Measurements from ENCODE around the gene NHLRC4. TPM values are rescaled to one million over a fixed set of nuclear protein-coding genes. Genes with fewer than 3 reads are reported as not detected.

The NHLRC4 gene
- total and polyA plus RNA-seq, 8 donors, result 0.35 to 1.4 (median 0.92) TPM; not detected in 3

DNA sequence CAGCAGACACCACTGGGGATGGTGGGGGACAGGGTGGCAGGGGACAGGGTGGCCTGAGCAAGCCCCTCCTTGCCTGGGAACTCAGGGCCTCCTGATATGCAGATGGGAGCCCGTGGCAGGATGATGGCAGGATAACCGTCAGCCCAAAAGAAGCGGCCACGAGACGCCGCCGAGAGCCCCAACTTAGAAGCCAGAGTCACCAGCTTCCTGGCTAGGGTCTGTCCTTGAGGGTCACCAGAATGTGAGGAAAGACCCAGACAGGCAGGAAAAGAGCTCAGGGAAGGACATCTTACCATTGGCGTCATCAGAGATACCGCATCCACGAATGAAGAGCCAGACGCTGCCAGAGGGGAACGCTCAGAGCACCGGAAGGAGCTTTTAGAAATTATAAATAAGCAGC, 42.5 kb downstream of the NHLRC4 start:
- TF ChIP-seq POLR2AphosphoS5 (IDR thresholded peaks at IDR 0.05), result no peak
- TF ChIP-seq, protein P1, sequence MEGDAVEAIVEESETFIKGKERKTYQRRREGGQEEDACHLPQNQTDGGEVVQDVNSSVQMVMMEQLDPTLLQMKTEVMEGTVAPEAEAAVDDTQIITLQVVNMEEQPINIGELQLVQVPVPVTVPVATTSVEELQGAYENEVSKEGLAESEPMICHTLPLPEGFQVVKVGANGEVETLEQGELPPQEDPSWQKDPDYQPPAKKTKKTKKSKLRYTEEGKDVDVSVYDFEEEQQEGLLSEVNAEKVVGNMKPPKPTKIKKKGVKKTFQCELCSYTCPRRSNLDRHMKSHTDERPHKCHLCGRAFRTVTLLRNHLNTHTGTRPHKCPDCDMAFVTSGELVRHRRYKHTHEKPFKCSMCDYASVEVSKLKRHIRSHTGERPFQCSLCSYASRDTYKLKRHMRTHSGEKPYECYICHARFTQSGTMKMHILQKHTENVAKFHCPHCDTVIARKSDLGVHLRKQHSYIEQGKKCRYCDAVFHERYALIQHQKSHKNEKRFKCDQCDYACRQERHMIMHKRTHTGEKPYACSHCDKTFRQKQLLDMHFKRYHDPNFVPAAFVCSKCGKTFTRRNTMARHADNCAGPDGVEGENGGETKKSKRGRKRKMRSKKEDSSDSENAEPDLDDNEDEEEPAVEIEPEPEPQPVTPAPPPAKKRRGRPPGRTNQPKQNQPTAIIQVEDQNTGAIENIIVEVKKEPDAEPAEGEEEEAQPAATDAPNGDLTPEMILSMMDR (IDR thresholded peaks at IDR 0.05), result no peak
- no peak for TF ChIP-seq POLR2A (IDR thresholded peaks at IDR 0.05)
- no peak for TF ChIP-seq EP300 (IDR thresholded peaks at IDR 0.05)
- DNase-seq, result no peak
- 88 to 93% (median 92%) methylated on average over 13 of the region's 13 CpGs for WGBS, 5 donors
- Histone ChIP-seq H3K27me3 (no peaks in the 10 kb centered on the region), H3K4me1 (peaks cover 0 to 32% (median 22%) of the 10 kb centered on the region in 4 donors), H3K27ac (no peak overlapping the region), H3K36me3 (peaks cover 0 to 10% (median 3%) of the 10 kb centered on the region in 4 donors), H3K4me3 (no peak overlapping the region), H3K9me3 (peaks cover 0 to 5% (median 0%) of the 10 kb centered on the region in 4 donors)
- intact Hi-C loops (cut with DNase I; ENCODE audit: low total_unique reads), result no loop called here

DNA sequence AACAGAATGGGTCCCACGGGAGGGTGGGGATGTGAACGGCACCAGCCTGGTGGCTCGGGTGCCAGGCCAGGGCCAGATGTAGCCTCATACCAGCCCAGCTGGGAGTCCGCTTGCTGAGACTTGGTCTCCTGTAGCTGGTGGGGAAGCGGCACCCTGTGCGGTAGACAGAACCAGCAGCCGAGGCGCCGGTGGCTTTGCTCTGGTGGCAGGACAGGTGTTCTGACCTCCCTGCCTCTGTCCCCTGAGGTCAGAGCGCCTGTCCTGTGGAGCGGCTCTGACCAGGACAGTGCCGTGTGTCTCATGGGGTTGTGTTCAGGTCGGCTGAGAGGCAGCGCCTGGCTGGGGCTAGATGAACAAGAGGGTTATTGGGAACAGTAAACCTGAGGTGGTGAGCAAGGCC, 43.2 kb downstream of the NHLRC4 start:
- H3K9me3 ChIP-seq, result peaks cover 0 to 4% (median 0%) of the 10 kb centered on the region in 4 donors
- intact Hi-C loops (cut with DNase I; ENCODE audit: low total_unique reads), result no loop called here
- peaks cover 0 to 32% (median 22%) of the 10 kb centered on the region in 4 donors for H3K4me1 ChIP-seq
- whole genome bisulfite sequencing, 5 donors, result 88 to 93% (median 90%) methylated on average over 8 to 14 of the region's 14 CpGs
- H3K4me3 ChIP-seq, result no peak overlapping the region
- peak overlapping the region in 3 of 5 donors; percentile 0 to 16 (median 5) for H3K27ac ChIP-seq
- peaks cover 0 to 14% (median 3%) of the 10 kb centered on the region in 4 donors for H3K36me3 ChIP-seq
- TF ChIP-seq POLR2A (IDR thresholded peaks at IDR 0.05) (no peak), EP300 (IDR thresholded peaks at IDR 0.05) (no peak), POLR2AphosphoS5 (IDR thresholded peaks at IDR 0.05) (no peak)
- TF ChIP-seq, protein P1 (IDR thresholded peaks at IDR 0.05), result no peak
- no peak for DNase-seq
- H3K27me3 ChIP-seq, result no peaks in the 10 kb centered on the region

DNA sequence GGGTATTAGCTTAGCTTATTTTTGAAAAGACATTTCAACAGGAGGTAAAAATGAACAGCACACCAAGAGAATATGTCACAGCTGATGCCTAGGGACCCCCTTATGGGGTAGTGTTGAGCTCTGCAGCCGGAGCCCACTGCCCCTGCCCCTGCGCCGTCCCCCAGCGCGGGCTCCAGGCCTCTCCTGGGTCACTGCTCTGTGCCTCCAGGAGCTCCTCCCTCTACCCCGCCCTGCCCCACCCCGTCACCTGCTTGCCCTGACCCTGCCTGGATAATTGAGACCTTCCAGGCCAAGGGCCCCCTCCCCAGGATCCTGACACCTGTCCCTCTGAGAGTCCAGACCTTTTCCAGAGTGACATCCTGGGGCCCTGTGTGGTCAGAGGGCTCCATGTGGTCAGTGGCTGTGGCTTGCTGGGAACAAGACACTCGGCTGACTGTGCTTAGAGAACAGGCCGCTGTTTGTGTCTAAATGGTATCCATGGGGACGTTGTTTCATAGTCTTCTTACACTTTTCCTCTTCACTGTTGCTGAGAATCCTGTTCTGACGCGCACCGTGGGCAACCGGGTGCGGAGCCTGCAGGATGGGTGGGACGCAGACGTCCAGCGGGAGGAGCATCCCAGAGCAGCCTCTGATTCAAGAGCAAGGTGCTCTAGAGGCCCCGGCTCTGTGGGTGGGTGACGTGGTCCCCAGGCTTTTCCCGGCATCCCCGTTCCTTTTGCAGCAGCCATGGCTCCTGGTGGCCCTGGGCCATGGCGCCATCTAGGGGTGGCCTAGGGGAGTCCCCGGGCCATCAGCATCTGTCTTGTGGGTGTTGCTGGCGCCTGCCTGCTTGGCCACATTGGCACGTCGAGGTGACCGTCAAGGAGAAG, 43.9 kb downstream of the NHLRC4 start:
- intact Hi-C loops (cut with DNase I; ENCODE audit: low total_unique reads), result no loop called here
- TF ChIP-seq EP300 (IDR thresholded peaks at IDR 0.05) (no peak), POLR2AphosphoS5 (IDR thresholded peaks at IDR 0.05) (peak in 1 of 3 donors; percentile 43), POLR2A (IDR thresholded peaks at IDR 0.05) (no peak)
- TF ChIP-seq, protein P1 (IDR thresholded peaks at IDR 0.05), result peak in 5 of 7 experiments; percentile 59 to 80 (median 76)
- peak; percentile 73 to 77 for DNase-seq
- 39 to 61% (median 52%) methylated on average over 5 to 28 of the region's 28 CpGs for WGBS, 5 donors
- Histone ChIP-seq H3K27me3 (no peaks in the 10 kb centered on the region), H3K4me1 (peaks cover 0 to 32% (median 22%) of the 10 kb centered on the region in 4 donors), H3K9me3 (no peaks in the 10 kb centered on the region), H3K27ac (peak overlapping the region in 2 of 5 donors; percentile 0 to 16), H3K36me3 (peaks cover 0 to 14% (median 3%) of the 10 kb centered on the region in 4 donors), H3K4me3 (no peak overlapping the region)

DNA sequence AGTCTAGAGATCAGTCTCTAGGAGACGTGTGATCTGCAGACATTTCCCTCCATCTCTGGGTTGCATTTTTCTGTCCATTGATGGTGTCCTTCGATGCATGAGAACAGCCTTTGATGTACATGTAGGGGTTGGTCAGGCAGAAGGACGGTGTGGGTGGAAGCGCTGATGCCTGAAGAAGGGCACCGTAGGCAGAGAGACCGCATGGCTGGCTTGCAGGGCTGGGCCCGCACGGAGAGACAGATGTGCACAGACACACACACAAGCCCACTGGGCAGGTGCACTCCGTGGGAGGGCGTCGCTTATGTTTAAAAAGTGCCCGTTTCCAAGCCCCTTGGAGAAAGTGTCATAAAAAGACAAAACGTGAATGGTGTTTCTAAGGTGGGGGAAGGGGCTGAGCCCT, 48.3 kb downstream of the NHLRC4 start:
- DNase-seq, result no peak
- H3K4me3 ChIP-seq, result no peak overlapping the region
- peaks cover 0 to 21% (median 18%) of the 10 kb centered on the region in 4 donors for H3K4me1 ChIP-seq
- no peaks in the 10 kb centered on the region for H3K27me3 ChIP-seq
- 95 to 97% (median 95%) methylated on average over 13 of the region's 13 CpGs for WGBS, 5 donors
- peaks cover 0 to 34% (median 25%) of the 10 kb centered on the region in 4 donors for H3K36me3 ChIP-seq
- intact Hi-C loops (cut with DNase I; ENCODE audit: low total_unique reads), result no loop called here
- H3K9me3 ChIP-seq, result no peaks in the 10 kb centered on the region
- H3K27ac ChIP-seq, result no peak overlapping the region
- TF ChIP-seq EP300 (IDR thresholded peaks at IDR 0.05), result no peak
- TF ChIP-seq POLR2A (IDR thresholded peaks at IDR 0.05), result no peak
- TF ChIP-seq, protein P1 (IDR thresholded peaks at IDR 0.05), result no peak
- TF ChIP-seq POLR2AphosphoS5 (IDR thresholded peaks at IDR 0.05), result no peak

Data from stomach (tissue), 9 donors.